ENCODE data around the gene HOXC4. TPM values are rescaled to one million over a fixed set of nuclear protein-coding genes. Genes with fewer than 3 reads are reported as not detected.

HOXC4 gene
- total RNA-seq, 1 experiment from 2014 or later = not detected

- Histone ChIP-seq H3K79me1 (ENCODE audit: insufficient read depth, low read depth, low read length, poor library complexity, severe bottlenecking) (no peaks in the 10 kb centered on the region), H2BK15ac (ENCODE audit: low read depth, low read length) (no peak overlapping the region), H3K23me2 (ENCODE audit: insufficient read length, low read depth, low read length, poor library complexity, severe bottlenecking) (no peaks in the 10 kb centered on the region), H2BK5ac (ENCODE audit: insufficient read length, low read length) (no peak overlapping the region), H3K79me2 (ENCODE audit: insufficient read depth, low read length) (no peaks in the 10 kb centered on the region), H4K8ac (replicated peaks; ENCODE audit: insufficient read length, low read depth, low read length) (no peak overlapping the region), H3T11ph (ENCODE audit: low read length) (no peak overlapping the region), H4K5ac (ENCODE audit: insufficient read length, low read depth, low read length) (no peak overlapping the region), H2AK5ac (ENCODE audit: insufficient read length, low read length) (no peak overlapping the region), H3K27me3 (ENCODE audit: insufficient read depth, low read length) (peaks cover 97% of the 10 kb centered on the region), H3K27ac (ENCODE audit: insufficient read length, low read depth, low read length) (no peak overlapping the region), H2BK20ac (ENCODE audit: low read depth, low read length, poor library complexity, severe bottlenecking) (no peak overlapping the region), H2AFZ (ENCODE audit: low read length) (no peak overlapping the region), H3K18ac (ENCODE audit: insufficient read length, low read depth, low read length) (no peak overlapping the region), H3K4me2 (ENCODE audit: insufficient read depth, insufficient read length, low read length) (no peak overlapping the region), H3K23ac (ENCODE audit: insufficient read length, low read depth, low read length) (no peak overlapping the region), H4K20me1 (ENCODE audit: control insufficient read depth, insufficient read depth, insufficient read length) (no peaks in the 10 kb centered on the region), H3K4me1 (ENCODE audit: insufficient read depth, low read length) (no peaks in the 10 kb centered on the region), H2BK12ac (ENCODE audit: insufficient read length, low read depth, low read length) (no peak overlapping the region), H4K91ac (ENCODE audit: insufficient read length, low read depth, low read length) (no peak overlapping the region), H3K14ac (ENCODE audit: insufficient read depth, low read length) (no peak overlapping the region), H3K56ac (ENCODE audit: insufficient read length, low read depth, low read length) (no peak overlapping the region), H3K9ac (ENCODE audit: extremely low read depth, insufficient read length, low read length) (no peak overlapping the region), H3K9me3 (ENCODE audit: control insufficient read depth, low read depth, low read length) (no peaks in the 10 kb centered on the region), H3K4ac (ENCODE audit: low read depth, low read length) (no peak overlapping the region), H2BK120ac (ENCODE audit: low read depth, low read length, poor library complexity, severe bottlenecking) (no peak overlapping the region)
- Mint-ChIP-seq H3K4me3 (no peak overlapping the region), H3K27ac (no peak overlapping the region), H3K4me1 (peaks cover 17 to 25% of the 10 kb centered on the region in 2 experiments), H3K36me3 (ENCODE audit: insufficient read depth in 1 of 3, low read depth in 3 of 3) (peaks cover 0 to 6% (median 0%) of the 10 kb centered on the region in 3 experiments; a peak in 2 of 7 replicates), H3K27me3 (ENCODE audit: low read depth) (peaks cover 99% of the 10 kb centered on the region), H3K9me3 (peaks cover 2 to 9% of the 10 kb centered on the region in 2 experiments; a peak in 2 of 5 replicates)
- no CpG with 5 or more reads among the region's 6 CpGs for WGBS (ENCODE audit: extremely low coverage, insufficient read length, low lambda C conversion rate)
- TF ChIP-seq CTCF (conservative IDR thresholded peaks at IDR 0.05) = no peak
- no peak for DNase-seq
These were observed 21.5 kb upstream of the HOXC4 start for GRCh38 chr12:54032086-54032619.

Data from H9 (cell line).